ENCODE measurements around the gene DOCK7.

- no peak for TF ChIP-seq CTCF (IDR thresholded peaks at IDR 0.05; ENCODE audit: low read depth, low read length, poor library complexity, severe bottlenecking)
- TF ChIP-seq EZH2phosphoT487 (IDR thresholded peaks at IDR 0.05; ENCODE audit: borderline replicate concordance, low read length): no peak
Measured at GRCh38 chr1:62628506-62628905, 59.7 kb downstream of the DOCK7 start.

Data from DOHH2 (cell line).